WTC11 (cell line): Measurements from ENCODE around the gene SHFL. TPM values are rescaled to one million over a fixed set of nuclear protein-coding genes. Genes with fewer than 3 reads are reported as not detected.

ENCODE experiments used
- CREM ChIP-seq: sonication (generic); formaldehyde crosslinking; IDR thresholded peaks from 2 replicates; pipeline ENCODE4 v1.8.1; 2022; ENCODE audit warnings: mild to moderate bottlenecking, missing genetic modification reagents, moderate library complexity
- ESRRA ChIP-seq: sonication (generic); formaldehyde crosslinking; IDR thresholded peaks from 2 replicates; pipeline ENCODE4 v1.8.1; 2022; ENCODE audit warnings: mild to moderate bottlenecking, missing genetic modification reagents, borderline replicate concordance
- ETV6 ChIP-seq: sonication (generic); formaldehyde crosslinking; IDR thresholded peaks from 2 replicates; pipeline ENCODE4 v1.8.1; 2022; ENCODE audit warnings: mild to moderate bottlenecking, missing genetic modification reagents
- FOXP1 ChIP-seq: sonication (generic); formaldehyde crosslinking; IDR thresholded peaks from 2 replicates; pipeline ENCODE4 v1.8.0; 2022; ENCODE audit warnings: missing genetic modification reagents, mild to moderate bottlenecking, moderate library complexity, borderline replicate concordance
- FOXP4 ChIP-seq: sonication (generic); formaldehyde crosslinking; IDR thresholded peaks from 2 replicates; pipeline ENCODE4 v1.8.0; 2022; ENCODE audit warnings: mild to moderate bottlenecking, missing genetic modification reagents
- HMGXB4 ChIP-seq: sonication (generic); formaldehyde crosslinking; IDR thresholded peaks from 2 replicates; pipeline ENCODE4 v1.8.1; 2023; ENCODE audit warnings: mild to moderate bottlenecking, moderate library complexity, missing genetic modification reagents
- MYBL2 ChIP-seq: sonication (generic); formaldehyde crosslinking; IDR thresholded peaks from 2 replicates; pipeline ENCODE4 v1.8.1; 2023; ENCODE audit warnings: mild to moderate bottlenecking, moderate library complexity, missing genetic modification reagents
- ZNF219 ChIP-seq: sonication (generic); formaldehyde crosslinking; IDR thresholded peaks from 2 replicates; pipeline ENCODE4 v1.8.0; 2023; ENCODE audit warnings: missing genetic modification reagents, mild to moderate bottlenecking, borderline replicate concordance
- ZNF263 ChIP-seq: sonication (generic); formaldehyde crosslinking; IDR thresholded peaks from 2 replicates; pipeline ENCODE4 v1.8.1; 2022; ENCODE audit warnings: low read depth, mild to moderate bottlenecking, moderate library complexity, missing genetic modification reagents
- ZNF281 ChIP-seq: sonication (generic); formaldehyde crosslinking; IDR thresholded peaks from 2 replicates; pipeline ENCODE4 v1.8.0; 2023; ENCODE audit warnings: mild to moderate bottlenecking, missing genetic modification reagents
- total RNA-seq: library from RNA; stranded (reverse); gene quantifications from 3 replicates; pipeline ENCODE4 v1.2.3, GENCODE V29; 2021
- TF ChIP-seq, protein P1 (sequence below): sonication (generic); formaldehyde crosslinking; IDR thresholded peaks from 2 replicates; pipeline ENCODE4 v1.8.0; 2023; ENCODE audit warnings: missing genetic modification reagents, mild to moderate bottlenecking, borderline replicate concordance
- TF ChIP-seq, protein P2 (sequence below): sonication (generic); formaldehyde crosslinking; IDR thresholded peaks from 2 replicates; pipeline ENCODE4 v1.8.1; 2023; ENCODE audit warnings: mild to moderate bottlenecking, missing genetic modification reagents
- TF ChIP-seq, protein P3 (sequence below): sonication (generic); formaldehyde crosslinking; IDR thresholded peaks from 2 replicates; pipeline ENCODE4 v1.8.0; 2023; ENCODE audit warnings: missing genetic modification reagents
- TF ChIP-seq, protein P4 (sequence below): sonication (generic); formaldehyde crosslinking; IDR thresholded peaks from 2 replicates; pipeline ENCODE4 v1.8.1; 2022; ENCODE audit warnings: mild to moderate bottlenecking, moderate library complexity, missing genetic modification reagents
- TF ChIP-seq, protein P5 (sequence below): fragments of 250-450 bp; sonication (Bioruptor Pico); IDR thresholded peaks from 2 replicates; pipeline ENCODE4 v1.8.0; 2021; ENCODE audit warnings: mild to moderate bottlenecking
- TF ChIP-seq, protein P6 (sequence below): sonication (generic); formaldehyde crosslinking; IDR thresholded peaks from 2 replicates; pipeline ENCODE4 v1.8.0; 2022; ENCODE audit warnings: missing genetic modification reagents

Gene SHFL
- total RNA-seq, 1 experiment from 2014 or later = 22.5 TPM

DNA sequence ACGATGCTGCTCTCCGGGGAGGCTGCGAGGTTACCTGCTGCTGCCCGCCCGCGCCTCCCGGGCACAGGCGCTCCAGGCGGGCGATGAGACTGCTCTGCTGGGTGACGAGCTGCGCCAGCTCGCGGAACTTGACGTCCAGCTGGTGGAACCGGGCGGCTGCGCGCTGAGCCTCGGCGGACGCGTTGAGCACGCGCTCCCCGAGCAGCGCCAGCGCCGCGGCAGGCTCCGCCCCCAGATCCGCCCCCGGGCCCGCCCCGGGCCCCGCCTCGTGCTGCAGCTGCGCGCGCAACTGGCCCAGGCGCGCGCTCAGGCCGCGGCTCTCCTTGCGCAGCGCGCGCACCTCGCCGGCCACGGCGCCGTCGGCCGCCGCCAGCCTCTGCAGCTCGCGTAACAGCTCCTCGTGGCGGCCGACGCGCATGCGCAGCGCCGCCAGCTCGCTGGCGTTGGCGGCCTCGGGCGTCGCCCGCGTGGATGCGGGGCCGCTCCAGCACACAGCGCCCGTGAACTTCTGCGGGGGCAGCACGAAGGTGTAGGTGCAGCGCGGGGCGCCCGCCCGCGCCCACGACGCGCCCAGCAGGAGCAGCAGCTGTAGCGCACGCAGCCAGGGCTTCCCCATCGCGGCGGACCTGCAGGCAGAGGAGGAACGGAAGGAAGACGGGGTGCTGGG is 10.0 kb downstream of the SHFL start (continued):
- TF ChIP-seq, protein P1, sequence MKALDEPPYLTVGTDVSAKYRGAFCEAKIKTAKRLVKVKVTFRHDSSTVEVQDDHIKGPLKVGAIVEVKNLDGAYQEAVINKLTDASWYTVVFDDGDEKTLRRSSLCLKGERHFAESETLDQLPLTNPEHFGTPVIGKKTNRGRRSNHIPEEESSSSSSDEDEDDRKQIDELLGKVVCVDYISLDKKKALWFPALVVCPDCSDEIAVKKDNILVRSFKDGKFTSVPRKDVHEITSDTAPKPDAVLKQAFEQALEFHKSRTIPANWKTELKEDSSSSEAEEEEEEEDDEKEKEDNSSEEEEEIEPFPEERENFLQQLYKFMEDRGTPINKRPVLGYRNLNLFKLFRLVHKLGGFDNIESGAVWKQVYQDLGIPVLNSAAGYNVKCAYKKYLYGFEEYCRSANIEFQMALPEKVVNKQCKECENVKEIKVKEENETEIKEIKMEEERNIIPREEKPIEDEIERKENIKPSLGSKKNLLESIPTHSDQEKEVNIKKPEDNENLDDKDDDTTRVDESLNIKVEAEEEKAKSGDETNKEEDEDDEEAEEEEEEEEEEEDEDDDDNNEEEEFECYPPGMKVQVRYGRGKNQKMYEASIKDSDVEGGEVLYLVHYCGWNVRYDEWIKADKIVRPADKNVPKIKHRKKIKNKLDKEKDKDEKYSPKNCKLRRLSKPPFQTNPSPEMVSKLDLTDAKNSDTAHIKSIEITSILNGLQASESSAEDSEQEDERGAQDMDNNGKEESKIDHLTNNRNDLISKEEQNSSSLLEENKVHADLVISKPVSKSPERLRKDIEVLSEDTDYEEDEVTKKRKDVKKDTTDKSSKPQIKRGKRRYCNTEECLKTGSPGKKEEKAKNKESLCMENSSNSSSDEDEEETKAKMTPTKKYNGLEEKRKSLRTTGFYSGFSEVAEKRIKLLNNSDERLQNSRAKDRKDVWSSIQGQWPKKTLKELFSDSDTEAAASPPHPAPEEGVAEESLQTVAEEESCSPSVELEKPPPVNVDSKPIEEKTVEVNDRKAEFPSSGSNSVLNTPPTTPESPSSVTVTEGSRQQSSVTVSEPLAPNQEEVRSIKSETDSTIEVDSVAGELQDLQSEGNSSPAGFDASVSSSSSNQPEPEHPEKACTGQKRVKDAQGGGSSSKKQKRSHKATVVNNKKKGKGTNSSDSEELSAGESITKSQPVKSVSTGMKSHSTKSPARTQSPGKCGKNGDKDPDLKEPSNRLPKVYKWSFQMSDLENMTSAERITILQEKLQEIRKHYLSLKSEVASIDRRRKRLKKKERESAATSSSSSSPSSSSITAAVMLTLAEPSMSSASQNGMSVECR (CRISPR knock-in tag) = peak; percentile 24
- TF ChIP-seq ZNF219 (CRISPR knock-in tag) = peak; percentile 80; the same call in 1 of the 2 replicates
- TF ChIP-seq CREM (CRISPR knock-in tag) = 0 out of 2 replicates have a peak, but pooled peaks have one; percentile 85
- TF ChIP-seq, protein P2, sequence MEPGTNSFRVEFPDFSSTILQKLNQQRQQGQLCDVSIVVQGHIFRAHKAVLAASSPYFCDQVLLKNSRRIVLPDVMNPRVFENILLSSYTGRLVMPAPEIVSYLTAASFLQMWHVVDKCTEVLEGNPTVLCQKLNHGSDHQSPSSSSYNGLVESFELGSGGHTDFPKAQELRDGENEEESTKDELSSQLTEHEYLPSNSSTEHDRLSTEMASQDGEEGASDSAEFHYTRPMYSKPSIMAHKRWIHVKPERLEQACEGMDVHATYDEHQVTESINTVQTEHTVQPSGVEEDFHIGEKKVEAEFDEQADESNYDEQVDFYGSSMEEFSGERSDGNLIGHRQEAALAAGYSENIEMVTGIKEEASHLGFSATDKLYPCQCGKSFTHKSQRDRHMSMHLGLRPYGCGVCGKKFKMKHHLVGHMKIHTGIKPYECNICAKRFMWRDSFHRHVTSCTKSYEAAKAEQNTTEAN (CRISPR knock-in tag) = peak; percentile 90
- TF ChIP-seq ZNF281 (CRISPR knock-in tag) = 0 out of 2 replicates have a peak, but pooled peaks have one; percentile 39
- TF ChIP-seq, protein P3, sequence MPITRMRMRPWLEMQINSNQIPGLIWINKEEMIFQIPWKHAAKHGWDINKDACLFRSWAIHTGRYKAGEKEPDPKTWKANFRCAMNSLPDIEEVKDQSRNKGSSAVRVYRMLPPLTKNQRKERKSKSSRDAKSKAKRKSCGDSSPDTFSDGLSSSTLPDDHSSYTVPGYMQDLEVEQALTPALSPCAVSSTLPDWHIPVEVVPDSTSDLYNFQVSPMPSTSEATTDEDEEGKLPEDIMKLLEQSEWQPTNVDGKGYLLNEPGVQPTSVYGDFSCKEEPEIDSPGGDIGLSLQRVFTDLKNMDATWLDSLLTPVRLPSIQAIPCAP (CRISPR knock-in tag) = peak; percentile 82; the same call in 1 of the 2 replicates
- TF ChIP-seq FOXP4 (CRISPR knock-in tag) = peak; percentile 98
- TF ChIP-seq, protein P4, sequence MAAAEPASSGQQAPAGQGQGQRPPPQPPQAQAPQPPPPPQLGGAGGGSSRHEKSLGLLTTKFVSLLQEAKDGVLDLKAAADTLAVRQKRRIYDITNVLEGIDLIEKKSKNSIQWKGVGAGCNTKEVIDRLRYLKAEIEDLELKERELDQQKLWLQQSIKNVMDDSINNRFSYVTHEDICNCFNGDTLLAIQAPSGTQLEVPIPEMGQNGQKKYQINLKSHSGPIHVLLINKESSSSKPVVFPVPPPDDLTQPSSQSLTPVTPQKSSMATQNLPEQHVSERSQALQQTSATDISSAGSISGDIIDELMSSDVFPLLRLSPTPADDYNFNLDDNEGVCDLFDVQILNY (CRISPR knock-in tag) = peak; percentile 23; the same call in 1 of the 2 replicates
- TF ChIP-seq HMGXB4 (CRISPR knock-in tag) = peak; percentile 56; the same call in 1 of the 2 replicates
- TF ChIP-seq, protein P5, sequence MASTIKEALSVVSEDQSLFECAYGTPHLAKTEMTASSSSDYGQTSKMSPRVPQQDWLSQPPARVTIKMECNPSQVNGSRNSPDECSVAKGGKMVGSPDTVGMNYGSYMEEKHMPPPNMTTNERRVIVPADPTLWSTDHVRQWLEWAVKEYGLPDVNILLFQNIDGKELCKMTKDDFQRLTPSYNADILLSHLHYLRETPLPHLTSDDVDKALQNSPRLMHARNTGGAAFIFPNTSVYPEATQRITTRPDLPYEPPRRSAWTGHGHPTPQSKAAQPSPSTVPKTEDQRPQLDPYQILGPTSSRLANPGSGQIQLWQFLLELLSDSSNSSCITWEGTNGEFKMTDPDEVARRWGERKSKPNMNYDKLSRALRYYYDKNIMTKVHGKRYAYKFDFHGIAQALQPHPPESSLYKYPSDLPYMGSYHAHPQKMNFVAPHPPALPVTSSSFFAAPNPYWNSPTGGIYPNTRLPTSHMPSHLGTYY (CRISPR knock-in tag) = no peak
- TF ChIP-seq ESRRA (CRISPR knock-in tag) = peak; percentile 83
- TF ChIP-seq FOXP1 (CRISPR knock-in tag) = peak; percentile 95
- TF ChIP-seq, protein P6, sequence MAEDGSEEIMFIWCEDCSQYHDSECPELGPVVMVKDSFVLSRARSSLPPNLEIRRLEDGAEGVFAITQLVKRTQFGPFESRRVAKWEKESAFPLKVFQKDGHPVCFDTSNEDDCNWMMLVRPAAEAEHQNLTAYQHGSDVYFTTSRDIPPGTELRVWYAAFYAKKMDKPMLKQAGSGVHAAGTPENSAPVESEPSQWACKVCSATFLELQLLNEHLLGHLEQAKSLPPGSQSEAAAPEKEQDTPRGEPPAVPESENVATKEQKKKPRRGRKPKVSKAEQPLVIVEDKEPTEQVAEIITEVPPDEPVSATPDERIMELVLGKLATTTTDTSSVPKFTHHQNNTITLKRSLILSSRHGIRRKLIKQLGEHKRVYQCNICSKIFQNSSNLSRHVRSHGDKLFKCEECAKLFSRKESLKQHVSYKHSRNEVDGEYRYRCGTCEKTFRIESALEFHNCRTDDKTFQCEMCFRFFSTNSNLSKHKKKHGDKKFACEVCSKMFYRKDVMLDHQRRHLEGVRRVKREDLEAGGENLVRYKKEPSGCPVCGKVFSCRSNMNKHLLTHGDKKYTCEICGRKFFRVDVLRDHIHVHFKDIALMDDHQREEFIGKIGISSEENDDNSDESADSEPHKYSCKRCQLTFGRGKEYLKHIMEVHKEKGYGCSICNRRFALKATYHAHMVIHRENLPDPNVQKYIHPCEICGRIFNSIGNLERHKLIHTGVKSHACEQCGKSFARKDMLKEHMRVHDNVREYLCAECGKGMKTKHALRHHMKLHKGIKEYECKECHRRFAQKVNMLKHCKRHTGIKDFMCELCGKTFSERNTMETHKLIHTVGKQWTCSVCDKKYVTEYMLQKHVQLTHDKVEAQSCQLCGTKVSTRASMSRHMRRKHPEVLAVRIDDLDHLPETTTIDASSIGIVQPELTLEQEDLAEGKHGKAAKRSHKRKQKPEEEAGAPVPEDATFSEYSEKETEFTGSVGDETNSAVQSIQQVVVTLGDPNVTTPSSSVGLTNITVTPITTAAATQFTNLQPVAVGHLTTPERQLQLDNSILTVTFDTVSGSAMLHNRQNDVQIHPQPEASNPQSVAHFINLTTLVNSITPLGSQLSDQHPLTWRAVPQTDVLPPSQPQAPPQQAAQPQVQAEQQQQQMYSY (CRISPR knock-in tag) = peak; percentile 35
- 0 out of 2 replicates have a peak, but pooled peaks have one; percentile 46 for TF ChIP-seq MYBL2 (CRISPR knock-in tag)
- peak; percentile 90 for TF ChIP-seq ETV6 (CRISPR knock-in tag)
- TF ChIP-seq ZNF263 (CRISPR knock-in tag) = 0 out of 2 replicates have a peak, but pooled peaks have one; percentile 21
